ENCODE measurements around the gene PPP1R3G. TPM values are rescaled to one million over a fixed set of nuclear protein-coding genes. Genes with fewer than 3 reads are reported as not detected.

The PPP1R3G gene
- total RNA-seq, 1 experiment from 2014 or later, result 0.44 TPM

DNA sequence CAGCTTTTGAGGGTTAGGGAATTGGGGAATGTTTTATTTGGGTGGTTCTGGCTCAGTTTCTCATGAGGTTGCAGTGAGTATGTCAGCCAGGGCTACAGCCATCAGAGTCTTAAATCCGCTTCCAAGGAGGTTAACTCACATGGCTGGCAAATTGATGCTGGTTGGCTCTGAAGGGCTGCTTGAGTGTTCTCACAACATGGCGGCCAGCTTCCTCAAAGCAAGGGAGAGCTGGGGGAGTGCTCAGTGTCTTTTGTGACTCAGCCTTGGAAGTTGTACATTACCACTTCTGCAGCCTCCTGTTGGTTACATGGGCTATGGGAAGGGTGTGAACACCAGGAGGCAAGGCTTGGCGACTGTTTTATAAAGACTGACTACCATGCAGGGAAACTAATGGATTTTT, 17.8 kb upstream of the PPP1R3G start:
- no peak overlapping the region for H3K27ac ChIP-seq (ENCODE audit: low read length)
- TF ChIP-seq, protein P1, sequence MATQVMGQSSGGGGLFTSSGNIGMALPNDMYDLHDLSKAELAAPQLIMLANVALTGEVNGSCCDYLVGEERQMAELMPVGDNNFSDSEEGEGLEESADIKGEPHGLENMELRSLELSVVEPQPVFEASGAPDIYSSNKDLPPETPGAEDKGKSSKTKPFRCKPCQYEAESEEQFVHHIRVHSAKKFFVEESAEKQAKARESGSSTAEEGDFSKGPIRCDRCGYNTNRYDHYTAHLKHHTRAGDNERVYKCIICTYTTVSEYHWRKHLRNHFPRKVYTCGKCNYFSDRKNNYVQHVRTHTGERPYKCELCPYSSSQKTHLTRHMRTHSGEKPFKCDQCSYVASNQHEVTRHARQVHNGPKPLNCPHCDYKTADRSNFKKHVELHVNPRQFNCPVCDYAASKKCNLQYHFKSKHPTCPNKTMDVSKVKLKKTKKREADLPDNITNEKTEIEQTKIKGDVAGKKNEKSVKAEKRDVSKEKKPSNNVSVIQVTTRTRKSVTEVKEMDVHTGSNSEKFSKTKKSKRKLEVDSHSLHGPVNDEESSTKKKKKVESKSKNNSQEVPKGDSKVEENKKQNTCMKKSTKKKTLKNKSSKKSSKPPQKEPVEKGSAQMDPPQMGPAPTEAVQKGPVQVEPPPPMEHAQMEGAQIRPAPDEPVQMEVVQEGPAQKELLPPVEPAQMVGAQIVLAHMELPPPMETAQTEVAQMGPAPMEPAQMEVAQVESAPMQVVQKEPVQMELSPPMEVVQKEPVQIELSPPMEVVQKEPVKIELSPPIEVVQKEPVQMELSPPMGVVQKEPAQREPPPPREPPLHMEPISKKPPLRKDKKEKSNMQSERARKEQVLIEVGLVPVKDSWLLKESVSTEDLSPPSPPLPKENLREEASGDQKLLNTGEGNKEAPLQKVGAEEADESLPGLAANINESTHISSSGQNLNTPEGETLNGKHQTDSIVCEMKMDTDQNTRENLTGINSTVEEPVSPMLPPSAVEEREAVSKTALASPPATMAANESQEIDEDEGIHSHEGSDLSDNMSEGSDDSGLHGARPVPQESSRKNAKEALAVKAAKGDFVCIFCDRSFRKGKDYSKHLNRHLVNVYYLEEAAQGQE (IDR thresholded peaks at IDR 0.05; ENCODE audit: insufficient read depth in 1 of 2, low read depth in 2 of 2, low read length in 1 of 2), result no peak
- TF ChIP-seq TCF7L2 (IDR thresholded peaks at IDR 0.05; ENCODE audit: low read depth, low read length) (no peak), POLR2AphosphoS5 (IDR thresholded peaks at IDR 0.05; ENCODE audit: low read depth, low read length) (no peak), SIN3A (IDR thresholded peaks at IDR 0.05; ENCODE audit: borderline replicate concordance, insufficient read depth, low read depth, low read length) (no peak)
- TF ChIP-seq, protein P2, sequence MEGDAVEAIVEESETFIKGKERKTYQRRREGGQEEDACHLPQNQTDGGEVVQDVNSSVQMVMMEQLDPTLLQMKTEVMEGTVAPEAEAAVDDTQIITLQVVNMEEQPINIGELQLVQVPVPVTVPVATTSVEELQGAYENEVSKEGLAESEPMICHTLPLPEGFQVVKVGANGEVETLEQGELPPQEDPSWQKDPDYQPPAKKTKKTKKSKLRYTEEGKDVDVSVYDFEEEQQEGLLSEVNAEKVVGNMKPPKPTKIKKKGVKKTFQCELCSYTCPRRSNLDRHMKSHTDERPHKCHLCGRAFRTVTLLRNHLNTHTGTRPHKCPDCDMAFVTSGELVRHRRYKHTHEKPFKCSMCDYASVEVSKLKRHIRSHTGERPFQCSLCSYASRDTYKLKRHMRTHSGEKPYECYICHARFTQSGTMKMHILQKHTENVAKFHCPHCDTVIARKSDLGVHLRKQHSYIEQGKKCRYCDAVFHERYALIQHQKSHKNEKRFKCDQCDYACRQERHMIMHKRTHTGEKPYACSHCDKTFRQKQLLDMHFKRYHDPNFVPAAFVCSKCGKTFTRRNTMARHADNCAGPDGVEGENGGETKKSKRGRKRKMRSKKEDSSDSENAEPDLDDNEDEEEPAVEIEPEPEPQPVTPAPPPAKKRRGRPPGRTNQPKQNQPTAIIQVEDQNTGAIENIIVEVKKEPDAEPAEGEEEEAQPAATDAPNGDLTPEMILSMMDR (IDR thresholded peaks at IDR 0.05), result no peak
- no peaks in the 10 kb centered on the region for H3K9me3 ChIP-seq (ENCODE audit: control insufficient read depth, insufficient read depth, low read depth, low read length)
- POLR2A ChIA-PET, result interaction anchor here (0.6 kb wide), 1 partner anchor 292 kb away, joined by 6 read pairs; no protein-coding TSS in a partner anchor
- DNase-seq (ENCODE audit: low read depth, low spot score) (no peak), ATAC-seq (no peak)
- BruUV-seq (replicated peaks), result no TSS peak
- H3K4me3 ChIP-seq (ENCODE audit: low read depth in 2 of 2, low read length in 2 of 2), result no peak overlapping the region
- in situ Hi-C loops (cut with HindIII; ENCODE audit: low pct_unique_long_range_greater_than_20kb, low sequenced_read_pairs), result no loop called here
- peaks cover 5% of the 10 kb centered on the region for H3K27me3 ChIP-seq (ENCODE audit: control insufficient read depth, insufficient read depth, low read length)
- no peaks in the 10 kb centered on the region for H3K36me3 ChIP-seq (ENCODE audit: control insufficient read depth, insufficient read depth, low read length)
- H3K4me1 ChIP-seq (ENCODE audit: control insufficient read depth, insufficient read depth, low read length), result no peaks in the 10 kb centered on the region
- intact Hi-C loops (cut with micrococcal nuclease; ENCODE audit: unreplicated experiment), result no loop called here
- CTCF ChIA-PET, result no interaction called here

DNA sequence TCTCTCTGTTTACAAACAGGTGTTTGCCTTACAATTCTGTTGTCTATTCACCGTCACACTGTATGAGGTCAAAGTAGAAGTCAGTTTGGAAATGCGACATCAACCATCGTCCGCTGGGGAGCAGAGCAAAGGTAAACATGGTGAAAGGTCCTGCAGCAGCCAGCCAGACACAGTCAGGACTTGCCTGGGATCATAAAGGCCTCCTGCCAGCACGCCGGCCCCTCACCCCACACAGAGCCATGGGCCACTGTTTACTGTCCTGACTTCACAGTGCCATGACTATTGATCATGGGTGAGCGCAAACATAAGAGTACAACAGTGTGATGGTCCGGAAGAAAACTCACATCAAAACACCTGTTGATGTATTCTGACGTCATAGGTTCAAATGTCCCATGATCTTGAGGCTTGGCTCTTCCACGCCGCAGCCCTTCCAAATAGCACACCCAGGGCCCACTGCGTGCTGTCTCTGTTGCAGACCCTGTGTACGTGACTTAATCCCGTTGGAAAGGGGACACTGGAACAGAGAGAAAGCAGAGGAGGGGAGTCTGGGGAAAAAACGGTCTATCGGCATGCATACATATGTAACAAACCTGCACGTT, 16.9 kb upstream of the PPP1R3G start:
- Histone ChIP-seq H3K36me3 (ENCODE audit: control insufficient read depth, insufficient read depth, low read length) (no peaks in the 10 kb centered on the region), H3K4me3 (ENCODE audit: low read depth in 2 of 2, low read length in 2 of 2) (no peak overlapping the region), H3K9me3 (ENCODE audit: control insufficient read depth, insufficient read depth, low read depth, low read length) (no peaks in the 10 kb centered on the region), H3K27ac (ENCODE audit: low read length) (no peak overlapping the region), H3K27me3 (ENCODE audit: control insufficient read depth, insufficient read depth, low read length) (peaks cover 5% of the 10 kb centered on the region), H3K4me1 (ENCODE audit: control insufficient read depth, insufficient read depth, low read length) (no peaks in the 10 kb centered on the region)
- POLR2A ChIA-PET, result no interaction called here
- ATAC-seq, result no peak
- no peak for DNase-seq (ENCODE audit: low read depth, low spot score)
- CTCF ChIA-PET, result no interaction called here
- TF ChIP-seq, protein P2 (IDR thresholded peaks at IDR 0.05), result no peak
- TF ChIP-seq SIN3A (IDR thresholded peaks at IDR 0.05; ENCODE audit: borderline replicate concordance, insufficient read depth, low read depth, low read length) (no peak), TCF7L2 (IDR thresholded peaks at IDR 0.05; ENCODE audit: low read depth, low read length) (no peak), POLR2AphosphoS5 (IDR thresholded peaks at IDR 0.05; ENCODE audit: low read depth, low read length) (no peak)
- TF ChIP-seq, protein P1 (IDR thresholded peaks at IDR 0.05; ENCODE audit: insufficient read depth in 1 of 2, low read depth in 2 of 2, low read length in 1 of 2), result no peak
- in situ Hi-C loops (cut with HindIII; ENCODE audit: low pct_unique_long_range_greater_than_20kb, low sequenced_read_pairs) (no loop called here), intact Hi-C loops (cut with micrococcal nuclease; ENCODE audit: unreplicated experiment) (no loop called here)
- no TSS peak for BruUV-seq (replicated peaks)
